MCF 10A (cell line): Measurements from ENCODE around the gene AKIRIN1. TPM values are rescaled to one million over a fixed set of nuclear protein-coding genes. Genes with fewer than 3 reads are reported as not detected.
"Not testable (repeated sequence)": the region's sequence is repeated elsewhere in the genome, so short reads cannot be mapped to it uniquely, and the experiment has no call there.

Experiments used
- BruUV-seq: library from RNA; stranded (reverse); fragments of 400-500 nt; replicated peaks from 2 replicates; lab custom pipeline; 2021; lab: Mats Ljungman, UMichigan
- CTCF ChIA-PET: fragments of 300-600 bp; sonication (Branson Sonifier 250); formaldehyde crosslinking; extraction: SDS; loops from one replicate; lab custom pipeline; 2021; ENCODE audit warnings: antibody characterized with exemption, inconsistent platforms; lab: Yijun Ruan, JAX
- POLR2A ChIA-PET: fragments of 300-600, 350-650 bp; sonication (Branson Sonifier 250); formaldehyde crosslinking; extraction: SDS; loops from one replicate; lab custom pipeline; 2020; ENCODE audit warnings: antibody characterized with exemption, inconsistent platforms; lab: Yijun Ruan, JAX
- DNase-seq: peaks from one replicate; pipeline ENCODE4 v3.0.0-alpha.2; 2018; ENCODE audit not compliant: unreplicated experiment
- H3K27ac Mint-ChIP-seq: one replicate; pipeline ENCODE4 v1.8.0; 2022; ENCODE audit warnings: mild to moderate bottlenecking, low read depth, mixed read lengths; ENCODE audit not compliant: unreplicated experiment
- H3K27me3 Mint-ChIP-seq: one replicate; pipeline ENCODE4 v1.8.0; 2022; ENCODE audit warnings: mixed read lengths; ENCODE audit not compliant: insufficient read depth, unreplicated experiment
- H3K36me3 Mint-ChIP-seq: one replicate; pipeline ENCODE4 v1.8.0; 2022; ENCODE audit warnings: mild to moderate bottlenecking, moderate library complexity, mixed read lengths; ENCODE audit not compliant: insufficient read depth, unreplicated experiment
- H3K4me1 Mint-ChIP-seq: one replicate; pipeline ENCODE4 v1.8.0; 2022; ENCODE audit warnings: mixed read lengths; ENCODE audit not compliant: insufficient read depth, unreplicated experiment
- H3K4me3 Mint-ChIP-seq: one replicate; pipeline ENCODE4 v1.8.0; 2022; ENCODE audit warnings: mild to moderate bottlenecking, moderate library complexity, mixed read lengths; ENCODE audit not compliant: unreplicated experiment
- H3K9me3 Mint-ChIP-seq: one replicate; pipeline ENCODE4 v1.8.0; 2022; ENCODE audit warnings: mixed read lengths; ENCODE audit not compliant: unreplicated experiment
- CTCF ChIP-seq: fragments of 200-600 bp; IDR thresholded peaks from one replicate; pipeline ENCODE4 v1.8.0; 2022; ENCODE audit warnings: antibody characterized with exemption, mild to moderate bottlenecking; ENCODE audit not compliant: unreplicated experiment
- intact Hi-C: fragments of 100-400 bp; cut with micrococcal nuclease; formaldehyde crosslinking; loops from 2 replicates; pipeline ENCODE4 v1.14.1; 2022
- total RNA-seq: library from RNA; stranded (reverse); gene quantifications from 2 replicates; pipeline ENCODE4 v1.2.3, GENCODE V29; 2022

The AKIRIN1 gene
- total RNA-seq, 1 experiment from 2014 or later: 59.0 TPM

GRCh38 chr1:38973659-38974437, 17.2 kb upstream of the AKIRIN1 start:
- H3K27ac Mint-ChIP-seq: no peak overlapping the region
- intact Hi-C loops: no loop called here
- DNase-seq: no peak
- POLR2A ChIA-PET: no interaction called here
- TF ChIP-seq CTCF: no peak
- CTCF ChIA-PET: no interaction called here
- no peaks in the 10 kb centered on the region for H3K4me1 Mint-ChIP-seq
- H3K9me3 Mint-ChIP-seq: no peaks in the 10 kb centered on the region
- no peak overlapping the region for H3K4me3 Mint-ChIP-seq
- no peaks in the 10 kb centered on the region for H3K27me3 Mint-ChIP-seq
- no TSS peak for BruUV-seq
- H3K36me3 Mint-ChIP-seq: no peaks in the 10 kb centered on the region

- CTCF ChIA-PET: interaction anchor here (0.7 kb wide), 1 partner anchor 924 kb away, joined by 3 read pairs; no protein-coding TSS in a partner anchor
- H3K27me3 Mint-ChIP-seq, POLR2A ChIA-PET, DNase-seq, H3K4me1 Mint-ChIP-seq, BruUV-seq, intact Hi-C loops, H3K36me3 Mint-ChIP-seq, H3K27ac Mint-ChIP-seq, H3K9me3 Mint-ChIP-seq, H3K4me3 Mint-ChIP-seq: not testable (repeated sequence)
These were observed 13.5 kb upstream of the AKIRIN1 start for GRCh38 chr1:38977399-38978244.

DNA sequence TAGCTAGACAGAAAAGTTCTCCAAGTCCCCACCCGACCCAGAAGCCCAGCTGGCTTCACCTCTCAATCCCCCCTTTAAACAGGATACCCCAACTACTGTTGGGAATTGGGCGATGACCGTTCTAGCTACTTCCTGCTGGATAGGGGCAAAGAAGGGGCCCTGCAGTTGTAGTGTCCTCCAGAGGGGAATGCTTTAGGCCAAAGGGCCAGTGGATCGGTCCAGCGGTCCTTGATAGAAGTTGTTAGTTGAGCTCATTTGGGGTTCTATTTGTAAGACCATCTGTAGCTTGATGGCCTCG, 12.9 kb upstream of the AKIRIN1 start:
- intact Hi-C loops, POLR2A ChIA-PET, BruUV-seq, DNase-seq, H3K27me3 Mint-ChIP-seq, H3K36me3 Mint-ChIP-seq, H3K4me3 Mint-ChIP-seq, H3K4me1 Mint-ChIP-seq, H3K27ac Mint-ChIP-seq, H3K9me3 Mint-ChIP-seq, CTCF ChIA-PET: not testable (repeated sequence)

DNA sequence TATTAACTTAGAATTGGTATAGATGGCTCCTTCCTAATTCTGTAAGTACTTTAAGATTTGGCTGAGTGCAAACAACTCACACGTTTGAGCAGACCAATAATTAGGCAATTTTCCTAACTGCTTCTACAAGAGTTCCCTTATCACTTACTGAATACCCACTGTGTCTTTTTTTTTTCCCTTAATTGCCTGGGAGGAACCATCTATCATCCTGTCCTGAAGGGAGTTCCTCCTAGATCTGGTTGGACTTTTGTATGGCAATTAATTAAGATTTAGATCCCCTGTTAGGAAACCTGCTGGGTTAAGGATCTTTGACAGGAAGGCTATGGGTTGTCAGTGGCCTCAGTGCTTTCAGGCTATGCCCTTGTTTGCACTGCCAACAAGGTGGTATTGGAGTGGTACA, 11.7 kb upstream of the AKIRIN1 start:
- intact Hi-C loops, DNase-seq, CTCF ChIA-PET, H3K4me3 Mint-ChIP-seq, H3K27me3 Mint-ChIP-seq, H3K9me3 Mint-ChIP-seq, H3K36me3 Mint-ChIP-seq, H3K4me1 Mint-ChIP-seq, POLR2A ChIA-PET, BruUV-seq, H3K27ac Mint-ChIP-seq: not testable (repeated sequence)

DNA sequence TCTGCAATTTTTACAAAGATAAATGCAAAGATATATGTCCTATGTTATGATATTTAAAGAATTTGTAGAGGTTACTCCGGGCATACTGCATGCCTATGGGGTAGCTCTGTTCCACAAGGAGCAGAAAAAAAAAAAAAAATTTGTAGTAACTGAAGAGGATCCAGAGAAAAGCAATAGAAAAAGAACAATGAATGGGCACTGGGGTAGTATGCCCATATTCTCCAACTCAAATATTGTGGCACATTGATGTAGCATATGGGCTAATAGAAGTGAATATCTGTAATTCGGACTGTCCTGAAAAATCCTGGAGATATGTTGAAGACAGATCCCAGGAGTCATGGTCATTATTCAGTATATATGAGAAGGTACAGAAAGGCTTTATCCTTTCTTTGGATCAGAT, 1.1 kb upstream of the AKIRIN1 start:
- no TSS peak for BruUV-seq
- peaks cover 29% of the 10 kb centered on the region for H3K4me1 Mint-ChIP-seq
- H3K4me3 Mint-ChIP-seq: peak overlapping the region; percentile 79
- intact Hi-C loops: no loop called here
- H3K9me3 Mint-ChIP-seq: no peaks in the 10 kb centered on the region
- H3K36me3 Mint-ChIP-seq: peaks cover 12% of the 10 kb centered on the region
- peak overlapping the region; percentile 42 for H3K27ac Mint-ChIP-seq
- ChIA-PET CTCF (no interaction called here), POLR2A (interaction anchor here (0.6 to 2.0 kb wide), 9 partner anchors 7 to 1086 kb away, joined by 3 to 16 read pairs (median 4); partner anchors contain the start of genes MYCBP, NDUFS5 and RHBDL2)
- no peaks in the 10 kb centered on the region for H3K27me3 Mint-ChIP-seq
- DNase-seq: no peak
- TF ChIP-seq CTCF: no peak
